OCI-LY7 (cell line): ENCODE data around the gene DLG3.

ENCODE experiments used
- EZH2phosphoT487 ChIP-seq: fragments of 200-600 bp; sonication (generic); IDR thresholded peaks from 2 replicates; pipeline ENCODE4 v1.6.1; 2018; ENCODE audit warnings: low read depth, borderline replicate concordance, mild to moderate bottlenecking, mixed run types, antibody characterized with exemption, low read length, moderate library complexity, mixed read lengths
- TF ChIP-seq, protein P1 (sequence below): fragments of 200-600 bp; sonication (generic); conservative IDR thresholded peaks from 2 replicates; pipeline ENCODE4 v1.5.1; 2014; ENCODE audit warnings: mild to moderate bottlenecking, antibody characterized with exemption, low read length, moderate library complexity, mixed read lengths

DNA sequence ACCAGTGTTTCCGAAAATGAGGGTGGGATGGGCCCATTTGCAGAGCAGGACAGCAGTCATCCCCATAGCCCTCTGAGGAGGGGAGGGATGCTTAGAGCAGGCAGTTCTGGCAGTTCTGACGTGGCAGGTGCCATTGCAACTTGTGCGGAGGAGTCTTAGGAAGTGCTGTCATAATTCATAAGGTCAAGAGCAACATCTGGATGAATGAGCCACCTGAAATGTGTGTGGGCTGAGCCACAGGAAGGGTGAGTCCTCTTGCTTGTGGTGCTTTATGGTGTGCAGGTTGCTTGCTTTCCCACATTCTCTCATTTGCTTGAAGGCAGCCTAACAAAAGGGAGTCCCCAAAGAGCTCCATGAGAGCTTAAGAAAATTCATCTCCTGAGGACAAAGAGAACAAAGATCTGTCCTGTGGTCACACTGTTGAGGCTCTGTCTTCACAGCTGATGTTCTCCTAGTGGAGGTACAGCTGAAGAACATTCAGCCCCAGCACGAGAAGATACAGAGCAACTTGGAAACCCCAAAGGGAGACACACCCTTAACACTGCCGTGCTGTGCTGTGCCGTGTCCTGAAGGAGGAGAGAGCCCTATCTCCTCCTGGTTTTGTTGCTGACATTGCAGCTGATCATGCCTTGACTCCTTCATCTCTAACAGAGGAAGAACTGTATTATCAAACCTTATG is 60.3 kb downstream of the DLG3 start:
- TF ChIP-seq, protein P1, sequence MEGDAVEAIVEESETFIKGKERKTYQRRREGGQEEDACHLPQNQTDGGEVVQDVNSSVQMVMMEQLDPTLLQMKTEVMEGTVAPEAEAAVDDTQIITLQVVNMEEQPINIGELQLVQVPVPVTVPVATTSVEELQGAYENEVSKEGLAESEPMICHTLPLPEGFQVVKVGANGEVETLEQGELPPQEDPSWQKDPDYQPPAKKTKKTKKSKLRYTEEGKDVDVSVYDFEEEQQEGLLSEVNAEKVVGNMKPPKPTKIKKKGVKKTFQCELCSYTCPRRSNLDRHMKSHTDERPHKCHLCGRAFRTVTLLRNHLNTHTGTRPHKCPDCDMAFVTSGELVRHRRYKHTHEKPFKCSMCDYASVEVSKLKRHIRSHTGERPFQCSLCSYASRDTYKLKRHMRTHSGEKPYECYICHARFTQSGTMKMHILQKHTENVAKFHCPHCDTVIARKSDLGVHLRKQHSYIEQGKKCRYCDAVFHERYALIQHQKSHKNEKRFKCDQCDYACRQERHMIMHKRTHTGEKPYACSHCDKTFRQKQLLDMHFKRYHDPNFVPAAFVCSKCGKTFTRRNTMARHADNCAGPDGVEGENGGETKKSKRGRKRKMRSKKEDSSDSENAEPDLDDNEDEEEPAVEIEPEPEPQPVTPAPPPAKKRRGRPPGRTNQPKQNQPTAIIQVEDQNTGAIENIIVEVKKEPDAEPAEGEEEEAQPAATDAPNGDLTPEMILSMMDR = no peak
- TF ChIP-seq EZH2phosphoT487 = no peak
